GM20000 (cell line): ENCODE results near the gene FAH.
"Not testable (repeated sequence)": the region's sequence is repeated elsewhere in the genome, so short reads cannot be mapped to it uniquely, and the experiment has no call there.

Experiments used
- DNase-seq: peaks from one replicate; pipeline ENCODE4 v3.0.0; 2012; ENCODE audit warnings: low spot score
- TF ChIP-seq, protein P1 (sequence below): IDR thresholded peaks from 2 replicates; pipeline ENCODE4 v1.5.1; 2012; ENCODE audit warnings: mild to moderate bottlenecking, control low read depth; ENCODE audit errors: extremely low read depth, missing control alignments

Gene FAH

DNA sequence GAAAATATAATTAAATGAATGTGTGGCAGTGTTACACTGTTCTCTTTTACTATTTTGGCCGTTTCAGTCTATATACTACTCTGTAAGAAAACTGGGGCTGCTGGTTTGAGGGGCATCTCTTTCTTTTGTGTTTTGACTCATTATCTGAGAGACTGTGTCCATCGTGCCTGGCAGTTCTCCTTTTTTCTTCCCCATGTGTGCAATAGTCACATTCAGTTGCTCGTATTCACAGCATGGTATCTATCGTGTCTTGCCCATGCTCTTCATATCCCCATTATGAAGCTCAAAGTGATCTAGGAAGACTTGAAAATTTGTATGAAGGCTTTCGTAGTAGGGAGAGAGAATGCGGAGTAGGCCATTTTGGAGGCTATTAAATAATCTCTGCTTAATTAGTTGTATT lies 29.8 kb upstream of the FAH start:
- DNase-seq, result no peak

DNA sequence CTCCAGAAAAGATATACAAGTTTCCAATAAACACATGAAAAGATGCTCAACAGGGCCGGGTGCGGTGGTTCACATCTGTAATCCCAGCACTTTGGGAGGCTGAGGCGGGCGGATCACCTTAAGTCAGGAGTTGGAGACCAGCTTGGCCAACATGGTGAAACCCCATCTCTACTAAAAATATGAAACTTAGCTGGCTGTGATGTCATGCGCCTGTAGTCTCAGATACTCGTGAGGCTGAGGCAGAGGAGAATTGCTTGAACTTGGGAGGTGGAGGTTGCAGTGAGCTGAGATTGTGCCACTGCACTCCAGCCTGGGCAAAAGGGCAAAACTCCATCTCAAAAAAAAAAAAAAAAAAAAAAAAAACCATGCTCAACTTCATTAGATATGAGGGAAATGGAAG lies 25.5 kb upstream of the FAH start:
- not testable (repeated sequence) for DNase-seq

More for the DNA sequence above, 29.8 kb upstream of the FAH start:
- TF ChIP-seq, protein P1, sequence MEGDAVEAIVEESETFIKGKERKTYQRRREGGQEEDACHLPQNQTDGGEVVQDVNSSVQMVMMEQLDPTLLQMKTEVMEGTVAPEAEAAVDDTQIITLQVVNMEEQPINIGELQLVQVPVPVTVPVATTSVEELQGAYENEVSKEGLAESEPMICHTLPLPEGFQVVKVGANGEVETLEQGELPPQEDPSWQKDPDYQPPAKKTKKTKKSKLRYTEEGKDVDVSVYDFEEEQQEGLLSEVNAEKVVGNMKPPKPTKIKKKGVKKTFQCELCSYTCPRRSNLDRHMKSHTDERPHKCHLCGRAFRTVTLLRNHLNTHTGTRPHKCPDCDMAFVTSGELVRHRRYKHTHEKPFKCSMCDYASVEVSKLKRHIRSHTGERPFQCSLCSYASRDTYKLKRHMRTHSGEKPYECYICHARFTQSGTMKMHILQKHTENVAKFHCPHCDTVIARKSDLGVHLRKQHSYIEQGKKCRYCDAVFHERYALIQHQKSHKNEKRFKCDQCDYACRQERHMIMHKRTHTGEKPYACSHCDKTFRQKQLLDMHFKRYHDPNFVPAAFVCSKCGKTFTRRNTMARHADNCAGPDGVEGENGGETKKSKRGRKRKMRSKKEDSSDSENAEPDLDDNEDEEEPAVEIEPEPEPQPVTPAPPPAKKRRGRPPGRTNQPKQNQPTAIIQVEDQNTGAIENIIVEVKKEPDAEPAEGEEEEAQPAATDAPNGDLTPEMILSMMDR, result no peak

DNA sequence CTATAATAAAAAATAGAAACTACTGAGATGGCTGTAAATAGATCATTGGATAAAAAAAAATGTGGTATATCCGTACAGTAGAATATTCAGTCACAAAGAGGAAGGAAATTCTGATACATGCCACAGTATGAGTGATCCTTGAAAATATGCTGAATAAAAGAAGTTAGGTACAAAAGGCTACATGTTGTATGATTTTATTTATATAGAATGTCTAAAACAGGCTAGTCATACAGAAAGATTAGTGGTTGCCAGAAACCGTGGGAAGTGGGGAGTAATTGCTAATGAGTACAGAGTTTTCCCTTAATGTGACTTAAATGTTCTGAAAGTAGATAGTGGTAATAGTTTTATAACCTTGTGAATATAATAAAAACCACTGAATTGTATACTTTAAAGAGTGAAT lies 24.9 kb upstream of the FAH start:
- TF ChIP-seq, protein P1, result no peak
- DNase-seq, result no peak

DNA sequence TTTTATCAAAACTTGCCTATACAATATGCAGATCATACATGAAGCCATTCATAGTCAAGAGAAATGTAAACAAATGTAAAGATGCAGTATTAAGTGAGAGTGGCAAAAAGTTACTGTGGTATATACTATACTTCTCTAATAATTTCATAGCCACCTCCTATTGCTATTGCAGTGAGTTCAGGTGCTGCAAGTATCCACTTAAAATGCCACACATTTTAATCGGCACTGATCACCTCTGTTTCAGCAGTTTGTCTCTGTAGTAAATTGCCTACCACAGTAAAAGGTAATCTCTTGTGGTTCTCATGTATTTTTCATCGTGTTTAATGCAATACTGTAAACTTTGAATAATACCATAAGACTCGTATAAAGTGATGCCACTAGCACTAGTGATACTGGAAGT lies 20.4 kb upstream of the FAH start:
- TF ChIP-seq, protein P1, result no peak
- DNase-seq, result no peak

DNA sequence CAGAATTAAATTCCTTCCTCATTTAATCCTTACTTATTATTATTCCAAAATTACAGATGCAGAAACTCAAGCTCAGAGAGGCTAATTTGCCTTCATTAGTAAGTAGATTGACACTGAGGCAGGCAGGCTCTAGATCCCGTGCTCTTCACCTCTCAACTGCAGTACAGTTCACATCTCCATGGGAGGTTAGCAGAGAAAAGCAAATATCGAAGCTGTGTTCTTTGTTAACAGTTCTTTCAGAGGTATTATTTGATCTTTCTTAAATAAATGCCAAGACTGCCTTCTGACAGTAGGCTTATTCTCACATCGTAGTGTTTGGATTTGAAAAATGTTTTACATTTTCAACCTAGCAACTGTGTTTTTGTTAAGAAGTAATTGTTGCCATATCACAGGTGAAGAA lies 15.9 kb upstream of the FAH start:
- DNase-seq, result no peak
- TF ChIP-seq, protein P1, result no peak

DNA sequence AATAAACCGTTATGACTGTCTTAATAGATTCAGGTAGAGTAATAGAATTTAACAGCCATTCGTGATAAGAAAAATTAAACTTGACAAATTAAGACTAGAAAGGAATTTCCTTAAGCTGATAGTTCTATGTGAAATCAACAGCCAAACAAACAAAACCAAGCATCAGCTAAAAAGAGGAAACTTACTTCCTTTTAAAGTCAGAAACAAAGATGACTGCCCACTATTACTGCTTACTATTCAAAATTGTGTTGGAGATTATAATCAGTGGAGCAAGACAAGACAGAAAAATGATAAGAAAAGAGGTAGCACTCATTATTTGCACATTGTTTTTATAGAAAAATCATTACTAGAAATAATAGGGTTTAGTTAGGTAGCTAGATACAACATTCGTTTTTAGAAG lies 13.8 kb upstream of the FAH start:
- TF ChIP-seq, protein P1, result no peak
- no peak for DNase-seq

DNA sequence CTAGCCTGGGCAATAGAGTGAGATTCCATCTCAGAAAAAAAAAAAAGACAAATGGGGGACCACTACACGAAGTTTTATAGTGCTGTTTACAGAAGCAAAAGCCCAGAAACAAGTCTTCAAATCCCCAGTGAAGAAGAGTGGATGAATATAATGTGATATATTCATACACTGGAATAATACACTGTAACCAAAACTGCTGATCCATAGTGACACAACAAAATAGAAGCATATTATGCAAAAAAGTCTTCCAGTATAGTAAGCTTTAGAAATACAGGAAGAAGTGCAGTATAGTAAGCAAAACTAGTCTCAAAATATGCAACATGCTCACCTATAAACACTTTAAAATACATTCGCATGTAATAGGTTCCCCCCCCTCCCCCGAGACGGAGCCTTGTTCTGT lies 11.9 kb upstream of the FAH start:
- no peak for DNase-seq
- TF ChIP-seq, protein P1, result no peak

DNA sequence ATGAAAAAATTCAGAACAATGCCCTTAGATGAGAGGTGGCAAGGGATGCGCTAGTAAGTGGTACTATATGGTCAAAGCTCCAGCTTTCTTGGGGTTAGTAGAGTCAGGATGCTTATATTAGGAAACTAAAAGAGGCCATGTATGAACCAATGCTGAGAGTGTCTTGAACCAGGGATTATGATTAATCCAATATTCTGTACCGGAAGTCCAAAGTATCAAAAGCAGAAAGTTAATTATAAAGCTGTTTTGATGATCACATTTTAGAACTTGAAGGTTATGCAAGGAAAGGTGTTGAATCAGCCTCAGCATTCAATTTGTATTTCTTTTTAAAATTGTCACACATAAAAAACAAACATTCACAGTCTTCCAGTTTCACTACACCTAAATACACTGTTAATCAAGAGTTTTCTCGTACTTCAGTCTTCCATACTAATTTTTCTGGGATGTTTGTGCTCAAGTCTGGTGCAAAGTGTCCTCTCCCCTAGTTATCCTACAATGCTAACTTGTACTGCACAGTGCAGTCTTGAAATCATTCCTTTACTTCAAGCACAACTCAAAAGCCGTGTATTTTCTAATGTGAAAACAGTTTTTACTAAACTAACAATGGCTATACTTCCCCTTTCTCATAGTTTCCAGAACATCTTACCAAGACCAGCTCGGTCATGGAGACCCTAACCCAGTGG lies 10.7 kb upstream of the FAH start:
- TF ChIP-seq, protein P1, result no peak
- DNase-seq, result no peak
